Measurements from ENCODE around the gene C1orf116. TPM values are rescaled to one million over a fixed set of nuclear protein-coding genes. Genes with fewer than 3 reads are reported as not detected.
A peak's percentile ranks its signal among the peaks of the same experiment; 100 is the strongest.

Gene C1orf116
- total and polyA plus RNA-seq, 10 donors = 0.02 to 1.0 (median 0.27) TPM; not detected in 1

DNA sequence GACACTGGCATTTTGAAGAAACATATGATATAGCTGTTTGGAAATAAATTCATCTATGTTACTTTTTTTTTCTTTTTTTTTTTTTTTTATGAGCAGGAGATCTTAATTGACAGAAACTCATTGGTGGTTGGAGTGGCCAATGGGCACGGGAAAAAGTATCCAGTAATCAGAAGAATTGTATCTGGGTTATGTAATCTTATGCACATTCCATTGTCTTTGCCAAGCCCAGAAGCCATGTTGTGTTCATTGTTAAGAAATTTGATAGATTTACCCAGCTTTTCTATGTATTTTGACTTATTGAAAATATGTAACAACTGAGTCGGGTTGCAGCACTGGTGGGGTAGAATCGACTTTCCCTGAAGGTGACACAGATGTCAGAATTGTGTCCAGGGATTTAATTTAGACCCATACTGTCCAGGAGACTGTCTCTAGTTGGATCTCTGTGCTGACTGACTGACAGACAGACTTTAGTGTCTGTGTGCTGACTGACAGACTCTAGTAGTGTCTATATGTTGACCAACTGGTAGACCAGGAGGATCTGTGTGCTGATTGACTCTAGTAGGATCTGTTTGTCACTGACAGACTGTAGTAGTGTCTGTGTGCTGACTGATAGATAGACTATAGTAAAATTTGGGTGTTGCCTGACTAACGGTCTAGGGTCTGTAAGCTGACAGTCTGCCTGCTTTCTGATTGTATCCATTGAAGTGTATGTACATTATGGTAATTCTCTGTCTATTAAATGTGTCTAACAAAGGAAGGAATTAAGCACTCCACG is 43.8 kb upstream of the C1orf116 start:
- Histone ChIP-seq H3K4me3 (no peak overlapping the region), H3K4me1 (peaks cover 0 to 27% (median 3%) of the 10 kb centered on the region in 6 donors), H3K27me3 (replicated peaks in 1 of 7) (no peaks in the 10 kb centered on the region), H3K9me3 (no peaks in the 10 kb centered on the region), H3K27ac (peak overlapping the region in 1 of 8 donors; percentile 21), H3K36me3 (peaks cover 0 to 90% (median 15%) of the 10 kb centered on the region in 6 donors)
- TF ChIP-seq POLR2A (IDR thresholded peaks at IDR 0.05) (no peak), POLR2AphosphoS5 (IDR thresholded peaks at IDR 0.05) (no peak)
- TF ChIP-seq, protein P1, sequence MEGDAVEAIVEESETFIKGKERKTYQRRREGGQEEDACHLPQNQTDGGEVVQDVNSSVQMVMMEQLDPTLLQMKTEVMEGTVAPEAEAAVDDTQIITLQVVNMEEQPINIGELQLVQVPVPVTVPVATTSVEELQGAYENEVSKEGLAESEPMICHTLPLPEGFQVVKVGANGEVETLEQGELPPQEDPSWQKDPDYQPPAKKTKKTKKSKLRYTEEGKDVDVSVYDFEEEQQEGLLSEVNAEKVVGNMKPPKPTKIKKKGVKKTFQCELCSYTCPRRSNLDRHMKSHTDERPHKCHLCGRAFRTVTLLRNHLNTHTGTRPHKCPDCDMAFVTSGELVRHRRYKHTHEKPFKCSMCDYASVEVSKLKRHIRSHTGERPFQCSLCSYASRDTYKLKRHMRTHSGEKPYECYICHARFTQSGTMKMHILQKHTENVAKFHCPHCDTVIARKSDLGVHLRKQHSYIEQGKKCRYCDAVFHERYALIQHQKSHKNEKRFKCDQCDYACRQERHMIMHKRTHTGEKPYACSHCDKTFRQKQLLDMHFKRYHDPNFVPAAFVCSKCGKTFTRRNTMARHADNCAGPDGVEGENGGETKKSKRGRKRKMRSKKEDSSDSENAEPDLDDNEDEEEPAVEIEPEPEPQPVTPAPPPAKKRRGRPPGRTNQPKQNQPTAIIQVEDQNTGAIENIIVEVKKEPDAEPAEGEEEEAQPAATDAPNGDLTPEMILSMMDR (IDR thresholded peaks at IDR 0.05 in 8 of 11, conservative IDR thresholded peaks at IDR 0.05 in 3 of 11) = no peak
- WGBS, 5 donors = 70 to 83% (median 79%) methylated on average over 5 of the region's 5 CpGs
- DNase-seq = no peak
- intact Hi-C loops (cut with DNase I; ENCODE audit: low total_unique reads) = loop anchor here (10.0 kb wide), 1 partner anchor 72 kb away; no protein-coding TSS in a partner anchor

DNA sequence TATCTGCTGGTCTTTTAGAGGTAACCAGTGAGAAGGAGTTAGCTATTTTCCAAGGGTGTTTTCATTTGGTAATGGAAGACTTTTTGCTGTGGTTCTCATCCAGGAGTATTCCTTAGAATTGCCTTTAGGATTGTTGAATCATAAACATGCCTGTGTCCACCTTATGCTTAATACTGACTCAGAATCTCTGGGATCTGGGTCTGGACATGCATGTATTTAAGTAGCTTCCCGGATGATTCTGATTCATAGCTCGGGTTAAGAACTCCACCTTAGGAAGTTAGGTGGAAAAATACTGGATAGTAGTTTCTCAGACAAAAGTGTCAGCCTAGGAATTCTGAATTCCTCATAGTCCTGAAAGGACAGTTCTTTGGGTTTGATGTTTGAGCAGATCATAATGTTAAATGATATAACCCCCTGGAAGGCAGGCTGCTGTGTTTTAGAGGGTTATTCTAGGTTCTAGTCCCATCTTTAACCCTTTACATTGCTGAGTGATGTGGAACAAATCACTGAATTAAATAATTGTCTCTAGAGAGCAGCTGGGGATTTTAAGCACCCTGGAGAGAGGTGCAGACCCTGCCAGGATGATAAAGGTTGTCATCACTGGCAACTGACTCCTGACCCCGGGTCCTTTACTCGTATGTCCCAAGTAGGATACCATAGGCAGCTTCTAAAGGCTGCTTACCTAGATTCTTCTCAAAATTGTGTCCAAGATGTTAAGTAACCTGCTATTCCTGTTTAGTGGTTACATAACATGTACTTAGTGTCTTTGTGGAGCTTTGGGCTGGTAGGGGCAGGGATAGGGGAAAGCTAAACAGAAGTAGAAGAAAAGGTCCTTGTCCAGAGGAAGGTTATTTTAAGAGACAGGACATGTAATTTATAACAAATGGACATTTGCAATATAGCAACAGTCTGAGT is 41.6 kb upstream of the C1orf116 start:
- WGBS, 5 donors = 84 to 94% (median 91%) methylated on average over 4 of the region's 4 CpGs
- H3K9me3 ChIP-seq = no peaks in the 10 kb centered on the region
- H3K4me3 ChIP-seq = no peak overlapping the region
- intact Hi-C loops (cut with DNase I; ENCODE audit: low total_unique reads) = loop anchor here (10.0 kb wide), 1 partner anchor 69 kb away; no protein-coding TSS in a partner anchor
- DNase-seq = no peak
- peaks cover 0 to 90% (median 20%) of the 10 kb centered on the region in 6 donors for H3K36me3 ChIP-seq
- TF ChIP-seq POLR2A (IDR thresholded peaks at IDR 0.05) (no peak), POLR2AphosphoS5 (IDR thresholded peaks at IDR 0.05) (no peak)
- TF ChIP-seq, protein P1 (IDR thresholded peaks at IDR 0.05 in 8 of 11, conservative IDR thresholded peaks at IDR 0.05 in 3 of 11) = no peak
- H3K27ac ChIP-seq = no peak overlapping the region
- H3K27me3 ChIP-seq (replicated peaks in 1 of 7) = no peaks in the 10 kb centered on the region
- peaks cover 0 to 49% (median 16%) of the 10 kb centered on the region in 6 donors for H3K4me1 ChIP-seq

DNA sequence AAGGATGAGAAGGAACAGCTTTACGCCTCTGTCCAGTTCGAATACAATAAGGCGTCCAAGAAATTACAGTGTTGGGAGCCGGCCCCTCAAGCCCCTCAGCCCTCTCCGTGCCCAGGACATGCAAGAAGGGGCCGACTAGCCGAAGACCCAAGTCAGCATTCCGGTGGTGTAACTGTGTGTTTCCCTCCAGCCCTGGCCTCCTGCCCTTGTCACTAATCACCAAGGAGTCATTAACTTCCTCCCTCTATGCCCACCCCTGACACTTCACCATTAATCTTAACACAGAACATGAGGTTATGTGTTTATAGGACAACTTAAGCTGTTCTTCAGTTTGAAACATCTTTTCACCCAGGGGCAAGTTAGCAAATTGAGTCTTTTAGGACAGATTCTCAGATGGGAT is 39.7 kb upstream of the C1orf116 start:
- no peak for DNase-seq
- Histone ChIP-seq H3K27ac (peak overlapping the region in 4 of 8 donors; percentile 7 to 88 (median 86)), H3K9me3 (no peaks in the 10 kb centered on the region), H3K4me1 (peaks cover 0 to 48% (median 13%) of the 10 kb centered on the region in 6 donors), H3K4me3 (no peak overlapping the region), H3K27me3 (replicated peaks in 1 of 7) (no peaks in the 10 kb centered on the region), H3K36me3 (peaks cover 0 to 99% (median 31%) of the 10 kb centered on the region in 6 donors)
- WGBS, 5 donors = 37 to 70% (median 52%) methylated on average over 8 of the region's 8 CpGs
- intact Hi-C loops (cut with DNase I; ENCODE audit: low total_unique reads) = loop anchor here (10.0 kb wide), 1 partner anchor 67 kb away; no protein-coding TSS in a partner anchor
- TF ChIP-seq, protein P1 (IDR thresholded peaks at IDR 0.05 in 8 of 11, conservative IDR thresholded peaks at IDR 0.05 in 3 of 11) = no peak
- TF ChIP-seq POLR2AphosphoS5 (IDR thresholded peaks at IDR 0.05) (no peak), POLR2A (IDR thresholded peaks at IDR 0.05) (no peak)

Measured in spleen (tissue), 11 donors.